Smooth muscle cell (in vitro differentiated cells): ENCODE measurements around the gene TEX12. TPM values are rescaled to one million over a fixed set of nuclear protein-coding genes. Genes with fewer than 3 reads are reported as not detected.
"Not testable (repeated sequence)": the region's sequence is repeated elsewhere in the genome, so short reads cannot be mapped to it uniquely, and the experiment has no call there.

Source experiments
- DNase-seq: peaks from one replicate; lab custom pipeline; 2025; ENCODE audit not compliant: unreplicated experiment; lab: John Stamatoyannopoulos, UW
- H2AFZ ChIP-seq: fragments of 200-600 bp; sonication (generic); 2 replicates; pipeline ENCODE4 v1.6.0; 2016; ENCODE audit warnings: antibody characterized with exemption, low read depth, mild to moderate bottlenecking
- H3F3A ChIP-seq: fragments of 200-600 bp; sonication (generic); 2 replicates; pipeline ENCODE4 v1.6.0; 2017; ENCODE audit warnings: antibody characterized with exemption, low read depth
- H3K27ac ChIP-seq: fragments of 200-600 bp; sonication (generic); 2 replicates; pipeline ENCODE4 v1.5.1; 2016; ENCODE audit warnings: low read depth, mild to moderate bottlenecking
- H3K27me3 ChIP-seq: fragments of 200-600 bp; sonication (generic); 2 replicates; pipeline ENCODE4 v1.6.1; 2016; ENCODE audit warnings: low read depth, mild to moderate bottlenecking
- H3K36me3 ChIP-seq: fragments of 200-600 bp; sonication (generic); 2 replicates; pipeline ENCODE4 v1.5.1; 2016; ENCODE audit warnings: low read depth
- H3K4me1 ChIP-seq: fragments of 200-600 bp; sonication (generic); 2 replicates; pipeline ENCODE4 v1.5.1; 2016; ENCODE audit warnings: low read depth
- H3K4me2 ChIP-seq: fragments of 200-600 bp; sonication (generic); 2 replicates; pipeline ENCODE4 v1.6.0; 2016; ENCODE audit warnings: mild to moderate bottlenecking
- H3K4me3 ChIP-seq: fragments of 200-600 bp; sonication (generic); 2 replicates; pipeline ENCODE4 v1.5.1; 2016; ENCODE audit warnings: mild to moderate bottlenecking
- H3K79me2 ChIP-seq: fragments of 200-600 bp; sonication (generic); 2 replicates; pipeline ENCODE4 v1.6.0; 2016; ENCODE audit warnings: low read depth, mild to moderate bottlenecking
- H3K9ac ChIP-seq: fragments of 200-600 bp; sonication (generic); 2 replicates; pipeline ENCODE4 v1.6.0; 2016; ENCODE audit warnings: low read depth
- H3K9me3 ChIP-seq: fragments of 200-600 bp; sonication (generic); replicated peaks from 2 replicates; pipeline ENCODE4 v1.5.1; 2016; ENCODE audit warnings: low read depth
- H4K20me1 ChIP-seq: fragments of 200-600 bp; sonication (generic); 2 replicates; pipeline ENCODE4 v1.6.0; 2016; ENCODE audit warnings: low read depth
- CTCF ChIP-seq: fragments of 200-600 bp; sonication (generic); IDR thresholded peaks from 2 replicates; pipeline ENCODE4 v1.5.1; 2017; ENCODE audit warnings: borderline replicate concordance, mild to moderate bottlenecking, antibody characterized with exemption; ENCODE audit not compliant: insufficient read depth, poor library complexity, severe bottlenecking
- WGBS: methylation state at CpG from one replicate; pipeline ENCODE4 v1.1.7; 2016; ENCODE audit warnings: low lambda C conversion rate; 5-methylcytosine and 5-hydroxymethylcytosine counted together
- polyA plus RNA-seq: library from polyadenylated mRNA; unstranded; fragments of >200 nt; fragmentation: Nextera tagmentation; extraction: Ambion mirVana; gene quantifications from 2 replicates; pipeline ENCODE4 v1.2.1, GENCODE V29; 2016
- total RNA-seq: library from RNA; depleted of rRNA; stranded (reverse); fragments of >200 nt; gene quantifications from 2 replicates; pipeline ENCODE4 v1.2.3, GENCODE V29; 2014

TEX12 gene
- total and polyA plus RNA-seq, 2 experiments from 2014 or later = not detected

GRCh38 chr11:112160091-112160848 is 6.9 kb upstream of the TEX12 start:
- no peak for DNase-seq
- TF ChIP-seq CTCF = no peak
- Histone ChIP-seq H3K27me3 (no peaks in the 10 kb centered on the region), H3F3A (peaks cover 7% of the 10 kb centered on the region), H3K9me3 (no peaks in the 10 kb centered on the region), H3K4me1 (peaks cover 4% of the 10 kb centered on the region), H3K4me2 (no peak overlapping the region), H3K79me2 (no peaks in the 10 kb centered on the region), H2AFZ (no peak overlapping the region), H4K20me1 (no peaks in the 10 kb centered on the region), H3K9ac (no peak overlapping the region), H3K36me3 (no peaks in the 10 kb centered on the region), H3K4me3 (no peak overlapping the region), H3K27ac (no peak overlapping the region)
- 74% methylated on average over 2 of the region's 2 CpGs for WGBS

GRCh38 chr11:112161012-112161411 is 6.2 kb upstream of the TEX12 start:
- H3K79me2 ChIP-seq = no peaks in the 10 kb centered on the region

GRCh38 chr11:112162200-112162599 is 5.0 kb upstream of the TEX12 start:
- not testable (repeated sequence) for H2AFZ ChIP-seq, H3K4me1 ChIP-seq, H3K4me2 ChIP-seq, H3K27ac ChIP-seq, H3K9me3 ChIP-seq, H3K4me3 ChIP-seq, H4K20me1 ChIP-seq, H3K9ac ChIP-seq, DNase-seq, H3K27me3 ChIP-seq, H3K36me3 ChIP-seq, H3F3A ChIP-seq, H3K79me2 ChIP-seq
- 100% methylated on average over 1 of the region's 1 CpG for WGBS

More at GRCh38 chr11:112161012-112161411, 6.2 kb upstream of the TEX12 start:
- H3K9me3 ChIP-seq = no peaks in the 10 kb centered on the region
- H3K4me2 ChIP-seq = no peak overlapping the region
- DNase-seq = no peak
- peaks cover 4% of the 10 kb centered on the region for H3K4me1 ChIP-seq
- peaks cover 7% of the 10 kb centered on the region for H3F3A ChIP-seq
- no peak overlapping the region for H3K27ac ChIP-seq
- H2AFZ ChIP-seq = no peak overlapping the region
- no peak overlapping the region for H3K9ac ChIP-seq
- 87% methylated on average over 1 of the region's 1 CpG for WGBS
- no peak for TF ChIP-seq CTCF
- no peaks in the 10 kb centered on the region for H4K20me1 ChIP-seq
- H3K27me3 ChIP-seq = no peaks in the 10 kb centered on the region
- no peaks in the 10 kb centered on the region for H3K36me3 ChIP-seq
- no peak overlapping the region for H3K4me3 ChIP-seq

- no peak overlapping the region for H3K4me2 ChIP-seq
- H3K27me3 ChIP-seq = no peaks in the 10 kb centered on the region
- no peaks in the 10 kb centered on the region for H3K36me3 ChIP-seq
- H3K9me3 ChIP-seq = no peaks in the 10 kb centered on the region
- TF ChIP-seq CTCF = no peak
- H3K4me1 ChIP-seq = no peaks in the 10 kb centered on the region
- H3F3A ChIP-seq = peaks cover 2% of the 10 kb centered on the region
- no peaks in the 10 kb centered on the region for H4K20me1 ChIP-seq
- no peak overlapping the region for H3K9ac ChIP-seq
- H3K79me2 ChIP-seq = no peaks in the 10 kb centered on the region
- no peak overlapping the region for H3K27ac ChIP-seq
- DNase-seq = no peak
- 90% methylated on average over 6 of the region's 6 CpGs for WGBS
- H2AFZ ChIP-seq = no peak overlapping the region
- peak overlapping the region; percentile 22 for H3K4me3 ChIP-seq
Measured at GRCh38 chr11:112162761-112163546, 4.2 kb upstream of the TEX12 start.
